Large intestine (tissue), 3 donors: ENCODE results near the gene CACNA2D2. TPM values are rescaled to one million over a fixed set of nuclear protein-coding genes. Genes with fewer than 3 reads are reported as not detected.
A peak's percentile ranks its signal among the peaks of the same experiment; 100 is the strongest.

Source experiments
- DNase-seq, 2 donors: peaks; one replicate each; pipeline versions ENCODE4 v3.0.0 to v3.0.0-alpha.2; 2013
- H3K27ac ChIP-seq: one replicate; pipeline ENCODE4 v1.5.1; 2013; ENCODE audit warnings: low read length
- H3K27me3 ChIP-seq: 2 replicates; pipeline ENCODE4 v1.6.1; 2013; ENCODE audit warnings: low read length; ENCODE audit not compliant: control insufficient read depth, insufficient read depth
- H3K36me3 ChIP-seq: 2 replicates; pipeline ENCODE4 v1.6.1; 2013; ENCODE audit warnings: low read length; ENCODE audit not compliant: control insufficient read depth, insufficient read depth
- H3K4me1 ChIP-seq: one replicate; pipeline ENCODE4 v1.6.1; 2013; ENCODE audit warnings: low read length; ENCODE audit not compliant: control insufficient read depth, insufficient read depth
- H3K4me3 ChIP-seq: one replicate; pipeline ENCODE4 v1.5.1; 2013; ENCODE audit warnings: low read length
- H3K9me3 ChIP-seq: one replicate; pipeline ENCODE4 v1.6.1; 2013; ENCODE audit warnings: mild to moderate bottlenecking, low read depth, low read length, moderate library complexity; ENCODE audit not compliant: control insufficient read depth
- WGBS: methylation state at CpG from one replicate; pipeline ENCODE4 v1.1.5; 2013; ENCODE audit warnings: low lambda C conversion rate; ENCODE audit not compliant: insufficient coverage; 5-methylcytosine and 5-hydroxymethylcytosine counted together
- polyA plus RNA-seq: library from polyadenylated mRNA; unstranded; fragments of 120-200 nt; gene quantifications from one replicate; pipeline ENCODE4 v1.2.1, GENCODE V29; 2013

CACNA2D2 gene
- polyA plus RNA-seq, 1 donor = 7.5 TPM

DNA sequence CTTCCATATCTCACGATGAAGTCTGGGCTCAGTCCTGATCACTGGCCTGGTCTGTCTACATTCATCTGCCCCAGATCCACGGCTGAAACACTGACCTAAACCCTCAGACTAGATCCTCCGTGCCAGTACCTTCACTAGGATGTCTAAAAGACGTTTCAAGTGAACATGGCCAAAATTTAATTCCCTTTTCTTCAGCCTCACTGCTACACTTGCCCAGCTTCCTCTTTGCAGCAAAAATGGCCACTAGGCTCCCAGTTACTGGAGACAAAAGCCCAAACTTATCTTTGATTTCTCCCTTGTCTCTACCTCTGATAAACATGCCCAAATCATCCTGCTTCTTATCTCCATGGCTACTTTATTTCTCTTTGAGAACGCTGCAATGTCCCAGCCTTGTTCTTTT, 164.5 kb downstream of the CACNA2D2 start:
- H3K4me3 ChIP-seq = no peak overlapping the region
- peaks cover 20% of the 10 kb centered on the region for H3K27me3 ChIP-seq
- no peak for DNase-seq
- H3K27ac ChIP-seq = peak overlapping the region; percentile 26
- no CpG with 5 or more reads among the region's 5 CpGs for WGBS
- peaks cover 6% of the 10 kb centered on the region for H3K9me3 ChIP-seq
- H3K36me3 ChIP-seq = no peaks in the 10 kb centered on the region
- H3K4me1 ChIP-seq = peaks cover 28% of the 10 kb centered on the region

DNA sequence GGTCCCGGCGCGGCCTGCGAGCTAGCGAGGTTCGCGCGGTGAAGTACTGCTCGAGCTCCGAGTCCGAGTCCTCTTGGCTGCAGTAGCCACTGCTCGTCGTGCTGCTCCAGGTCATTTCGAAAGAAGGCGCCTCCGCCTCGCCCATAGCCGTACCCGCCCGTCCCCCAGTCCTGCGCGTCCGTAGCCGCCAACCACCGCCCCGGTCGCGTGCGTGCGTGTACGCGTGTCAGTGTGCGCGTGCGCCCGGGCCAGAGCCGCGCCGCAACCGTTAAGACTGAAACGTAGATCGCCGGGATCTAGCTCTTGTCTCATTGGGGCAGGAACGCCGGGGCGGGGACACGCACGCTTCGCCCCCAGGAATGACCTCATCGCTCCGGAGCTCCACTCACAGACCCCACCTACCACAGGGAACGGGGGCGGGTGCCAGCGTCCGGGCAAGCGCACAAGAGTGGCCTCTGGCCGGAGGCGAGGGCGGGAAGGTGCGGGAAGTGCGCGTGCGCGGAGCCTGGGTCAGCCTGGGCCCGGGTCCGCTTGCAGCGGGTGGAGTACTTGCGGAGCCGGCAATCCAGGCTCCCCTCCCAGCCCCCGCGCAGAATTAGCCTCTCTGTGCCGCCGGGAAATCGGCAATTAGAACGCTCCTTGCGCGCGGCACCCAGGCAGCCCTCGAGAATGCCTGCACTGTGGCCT, 166.1 kb downstream of the CACNA2D2 start:
- no CpG with 5 or more reads among the region's 79 CpGs for WGBS
- H3K9me3 ChIP-seq = peaks cover 6% of the 10 kb centered on the region
- peak; percentile 99 to 100 for DNase-seq
- no peaks in the 10 kb centered on the region for H3K36me3 ChIP-seq
- peak overlapping the region; percentile 68 for H3K4me3 ChIP-seq
- peaks cover 20% of the 10 kb centered on the region for H3K27me3 ChIP-seq
- peaks cover 30% of the 10 kb centered on the region for H3K4me1 ChIP-seq
- H3K27ac ChIP-seq = peak overlapping the region; percentile 93

DNA sequence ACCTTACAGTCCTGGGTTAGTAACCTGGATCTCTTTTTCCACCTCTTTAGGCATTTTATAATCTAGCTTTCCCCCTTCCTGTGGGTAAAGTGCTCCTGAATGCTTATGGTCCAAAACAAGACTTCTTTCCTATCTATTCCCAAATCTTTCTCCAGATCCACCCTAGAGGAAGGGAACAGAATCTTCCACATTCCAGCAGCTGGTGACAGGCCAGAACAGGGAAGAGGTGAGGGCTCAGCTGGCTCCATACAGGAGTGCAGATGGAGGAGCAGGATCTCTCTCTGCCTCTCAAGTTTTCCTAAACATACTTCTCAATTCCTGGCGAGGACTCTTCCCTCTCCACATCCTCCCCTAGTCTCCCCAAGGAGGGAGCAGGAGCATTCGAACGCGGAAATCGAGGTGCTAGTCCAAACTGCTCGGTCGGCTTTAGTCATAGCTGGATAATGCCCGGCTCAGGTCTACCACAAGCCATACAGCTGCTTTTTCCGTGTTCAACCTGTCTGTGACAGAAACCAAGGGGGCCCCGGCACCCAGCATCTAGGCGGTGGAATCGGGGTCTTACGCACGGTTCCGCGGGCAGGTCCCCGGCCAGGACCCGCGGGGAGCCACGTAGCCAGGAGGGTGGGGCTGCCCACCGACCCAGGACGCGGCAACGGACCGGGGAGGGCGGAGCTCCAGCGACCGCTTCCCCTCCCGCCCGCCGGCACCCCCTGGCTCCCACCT, 166.8 kb downstream of the CACNA2D2 start:
- no CpG with 5 or more reads among the region's 31 CpGs for WGBS
- Histone ChIP-seq H3K4me1 (peaks cover 30% of the 10 kb centered on the region), H3K27me3 (peaks cover 18% of the 10 kb centered on the region), H3K27ac (peak overlapping the region; percentile 93), H3K4me3 (peak overlapping the region; percentile 68), H3K36me3 (peaks cover 7% of the 10 kb centered on the region), H3K9me3 (peaks cover 6% of the 10 kb centered on the region)
- DNase-seq = no peak

DNA sequence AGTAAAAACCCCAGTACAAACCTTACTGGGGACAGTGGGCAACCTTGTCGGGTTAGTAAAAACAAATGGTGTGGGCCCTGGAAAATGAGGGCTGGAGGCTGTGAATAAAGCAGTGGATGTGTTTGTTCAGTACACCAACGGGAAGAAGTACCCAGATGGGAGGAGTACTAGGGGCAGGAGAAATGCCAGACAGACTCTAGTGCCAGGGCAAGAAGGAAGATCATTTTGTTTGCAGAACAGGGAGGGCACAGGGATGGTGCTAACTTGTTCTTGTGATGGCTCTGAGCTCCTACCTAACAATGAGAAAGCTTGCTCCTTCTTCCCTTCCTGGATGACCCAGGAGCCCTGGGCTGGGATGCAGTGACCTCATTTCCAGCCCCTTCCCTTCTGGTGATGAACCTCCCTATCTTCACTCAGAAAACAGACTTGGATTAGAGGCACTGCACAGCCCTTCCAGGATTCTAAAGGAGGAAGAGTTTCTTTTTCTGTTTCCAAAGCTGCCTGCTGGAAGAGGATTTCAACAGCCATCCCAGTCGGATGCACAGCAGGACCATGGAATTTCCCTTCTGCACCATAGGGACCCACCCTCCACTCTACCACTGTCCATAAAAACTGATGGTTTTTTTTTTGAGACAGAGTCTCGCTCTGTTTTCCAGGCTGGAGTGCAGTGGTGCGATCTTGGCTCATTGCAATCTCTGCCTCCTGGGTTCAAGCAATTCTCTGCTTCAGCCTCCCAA, 168.9 kb downstream of the CACNA2D2 start:
- peaks cover 3% of the 10 kb centered on the region for H3K9me3 ChIP-seq
- WGBS = 33% methylated on average over 1 of the region's 5 CpGs

DNA sequence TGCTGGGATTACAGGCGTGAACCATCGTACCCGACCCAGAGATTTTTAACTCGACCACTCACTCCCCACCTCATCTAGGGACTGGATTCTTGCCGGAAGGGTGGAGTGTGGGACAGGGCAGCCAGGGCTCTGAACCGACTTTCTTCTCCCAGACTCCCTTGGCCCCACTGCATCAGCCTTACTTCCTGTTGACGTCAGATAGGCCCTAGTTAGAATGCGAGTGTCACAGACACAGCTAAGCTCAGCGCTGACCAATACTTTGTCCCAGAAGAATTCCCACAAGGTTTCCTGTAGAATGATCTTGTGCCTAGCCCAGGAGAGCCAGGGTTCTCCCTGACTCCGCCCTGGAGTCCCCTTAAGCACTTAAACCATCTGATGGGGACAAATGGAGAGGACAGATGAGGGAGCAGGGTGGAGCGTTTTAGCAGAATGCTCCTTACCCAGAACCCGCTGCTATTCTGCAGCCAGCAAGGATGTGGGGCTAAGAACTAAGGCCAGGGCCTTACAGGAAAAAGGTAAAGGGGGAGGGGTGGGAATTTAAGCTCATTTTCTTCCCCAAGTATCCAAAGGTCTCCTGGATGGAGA, 169.6 kb downstream of the CACNA2D2 start:
- peak overlapping the region; percentile 14 for H3K27ac ChIP-seq

More for the DNA sequence above, 168.9 kb downstream of the CACNA2D2 start:
- H3K27ac ChIP-seq = peak overlapping the region; percentile 14
- no peak for DNase-seq
- peaks cover 28% of the 10 kb centered on the region for H3K36me3 ChIP-seq
- H3K27me3 ChIP-seq = no peaks in the 10 kb centered on the region
- peaks cover 27% of the 10 kb centered on the region for H3K4me1 ChIP-seq
- H3K4me3 ChIP-seq = no peak overlapping the region

DNA sequence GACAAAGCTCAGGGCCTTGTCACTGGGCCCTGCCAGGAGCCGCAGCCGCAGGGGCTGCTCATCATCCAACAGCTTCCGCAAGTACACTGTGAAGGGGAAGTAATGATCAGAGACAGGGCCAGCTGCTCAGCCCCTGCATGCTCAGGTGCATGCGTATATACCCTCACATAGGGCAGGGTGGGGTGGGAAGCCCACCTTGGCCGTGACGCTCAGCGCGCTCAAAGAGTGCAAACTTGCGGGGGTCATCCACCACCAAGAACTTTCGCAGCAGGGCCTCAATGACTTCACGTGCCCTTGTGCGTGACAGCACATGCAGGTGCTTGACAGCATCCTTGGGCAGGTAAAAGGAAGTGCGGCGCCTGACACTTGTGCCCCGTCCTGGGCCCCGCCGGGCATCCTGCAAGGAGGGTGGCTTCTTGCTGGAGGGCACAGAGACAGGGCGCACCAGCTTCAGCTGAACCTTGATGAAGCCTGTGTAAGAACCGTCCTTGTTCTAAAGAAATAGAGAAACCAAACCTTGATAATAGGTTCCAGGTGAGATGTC, 172.0 kb downstream of the CACNA2D2 start:
- H3K27ac ChIP-seq = no peak overlapping the region
- WGBS = no CpG with 5 or more reads among the region's 19 CpGs
- no peaks in the 10 kb centered on the region for H3K9me3 ChIP-seq
- peaks cover 32% of the 10 kb centered on the region for H3K36me3 ChIP-seq
- peaks cover 32% of the 10 kb centered on the region for H3K4me1 ChIP-seq
- no peak overlapping the region for H3K4me3 ChIP-seq
- no peaks in the 10 kb centered on the region for H3K27me3 ChIP-seq
- no peak for DNase-seq

More for the DNA sequence above, 169.6 kb downstream of the CACNA2D2 start:
- DNase-seq = no peak
- Histone ChIP-seq H3K27me3 (no peaks in the 10 kb centered on the region), H3K9me3 (peaks cover 3% of the 10 kb centered on the region), H3K36me3 (peaks cover 32% of the 10 kb centered on the region), H3K4me1 (peaks cover 27% of the 10 kb centered on the region), H3K4me3 (no peak overlapping the region)
- 93% methylated on average over 3 of the region's 12 CpGs for WGBS

DNA sequence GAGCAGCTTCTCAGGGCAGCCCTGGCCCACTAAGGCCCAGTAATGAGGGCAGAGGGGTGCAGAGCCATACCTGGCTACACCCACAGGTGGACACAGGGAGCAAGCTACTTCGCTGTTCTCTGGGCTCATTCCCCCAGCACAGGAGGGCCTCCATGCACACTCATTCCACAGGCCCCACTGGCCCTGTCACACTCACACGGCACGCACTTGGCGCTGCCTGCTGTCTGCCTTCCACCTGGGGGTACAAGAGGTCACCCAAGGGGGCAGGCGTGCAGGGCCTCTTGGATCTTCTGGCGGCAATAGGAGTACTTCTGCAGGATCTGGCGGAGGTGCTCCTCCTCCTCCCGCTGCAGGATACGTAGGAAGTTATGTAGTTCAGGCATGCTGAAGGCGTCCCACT, 173.1 kb downstream of the CACNA2D2 start:
- Histone ChIP-seq H3K27ac (no peak overlapping the region), H3K27me3 (no peaks in the 10 kb centered on the region), H3K4me3 (no peak overlapping the region), H3K4me1 (peaks cover 21% of the 10 kb centered on the region), H3K9me3 (no peaks in the 10 kb centered on the region), H3K36me3 (peaks cover 42% of the 10 kb centered on the region)
- WGBS = no CpG with 5 or more reads among the region's 10 CpGs
- DNase-seq = no peak

DNA sequence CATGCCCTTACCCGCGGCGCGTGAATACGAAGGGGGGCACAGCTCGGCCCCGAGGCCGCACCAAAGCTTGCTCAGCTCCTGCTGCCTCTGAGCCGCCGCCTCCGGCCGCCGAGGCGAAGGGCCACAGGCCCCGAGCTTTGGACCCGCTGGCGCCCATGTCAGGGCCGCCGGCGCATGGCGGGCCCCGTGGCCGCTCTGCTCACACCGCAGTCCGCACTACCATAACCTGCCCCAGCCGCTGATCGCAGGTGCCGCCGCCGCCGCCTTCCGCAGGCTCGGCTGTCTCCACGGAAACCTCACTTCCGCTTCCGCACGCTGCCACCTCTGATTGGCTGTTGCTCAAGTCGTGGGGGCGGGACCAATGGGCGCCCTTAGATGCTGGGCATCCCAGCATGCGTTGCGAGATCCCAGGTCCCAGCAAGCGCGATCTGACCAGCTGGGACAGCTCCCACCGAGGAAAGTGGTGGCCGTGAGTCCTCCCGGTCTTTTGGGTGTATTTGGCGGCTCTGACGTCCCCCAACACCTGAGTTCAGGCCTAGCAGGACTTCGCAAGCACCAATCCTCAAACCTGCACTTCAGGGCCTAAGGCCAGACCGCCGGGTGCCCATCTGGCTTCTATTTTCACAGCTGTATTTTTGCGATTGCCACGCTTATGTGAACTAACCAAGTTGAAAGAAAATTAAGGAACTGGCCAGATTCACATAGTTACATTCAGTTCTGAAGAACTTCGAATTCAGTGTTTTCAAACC, 175.3 kb downstream of the CACNA2D2 start, which contains the start of gene TUSC2:
TUSC2 (minus strand) TSS at position 281 of the 749 bp plus-strand sequence; CDS start at position 157, 124 bp downstream.
- WGBS = 50% methylated on average over 2 of the region's 55 CpGs
- H3K4me3 ChIP-seq = peak within 1 kb of the TSS; percentile 89
- DNase-seq = peak; percentile 97
- H3K4me1 ChIP-seq = peaks cover 30% of the 10 kb centered on the region
- no peaks in the 10 kb centered on the region for H3K27me3 ChIP-seq
- peak within 1 kb of the TSS; percentile 83 for H3K27ac ChIP-seq
- peaks cover 47% of the 10 kb centered on the region for H3K36me3 ChIP-seq
- H3K9me3 ChIP-seq = no peaks in the 10 kb centered on the region

DNA sequence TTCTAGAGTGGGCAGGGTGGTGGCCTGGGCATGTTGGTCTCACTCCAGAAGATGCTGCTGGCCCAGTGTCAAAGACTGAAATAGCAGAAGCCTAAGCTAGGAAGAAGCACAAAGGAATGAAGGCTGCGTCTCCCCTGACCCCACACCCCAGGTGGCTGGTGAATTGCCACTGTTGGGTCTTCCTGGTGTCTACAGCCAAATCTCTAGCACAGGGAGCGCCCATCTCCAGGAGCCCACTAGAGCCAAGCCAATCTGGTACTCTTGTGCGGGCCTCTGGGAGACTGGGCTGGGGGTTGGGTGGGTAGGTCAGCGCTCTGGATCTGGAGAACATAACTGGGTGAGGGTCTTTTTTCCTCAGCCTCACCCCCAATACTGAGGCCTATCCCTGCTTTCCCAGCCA, 176.3 kb downstream of the CACNA2D2 start:
- WGBS = no CpG with 5 or more reads among the region's 4 CpGs
- peak overlapping the region; percentile 89 for H3K4me3 ChIP-seq
- peaks cover 45% of the 10 kb centered on the region for H3K36me3 ChIP-seq
- DNase-seq = no peak
- H3K9me3 ChIP-seq = no peaks in the 10 kb centered on the region
- peaks cover 40% of the 10 kb centered on the region for H3K4me1 ChIP-seq
- H3K27ac ChIP-seq = no peak overlapping the region
- H3K27me3 ChIP-seq = no peaks in the 10 kb centered on the region
